Stomach (tissue), 4 donors: Measurements from ENCODE around the gene UQCC2.

Source experiments
- EP300 ChIP-seq: sonication (generic); formaldehyde crosslinking; IDR thresholded peaks from one replicate; pipeline ENCODE4 v1.6.1; 2017; ENCODE audit warnings: antibody characterized with exemption
- POLR2A ChIP-seq, 4 donors: fragments of 450-650 bp; IDR thresholded peaks; one replicate each; pipeline ENCODE4 v1.6.1; 2016; ENCODE audit warnings: antibody characterized with exemption in 4 of 4, control low read depth in 2 of 4, mild to moderate bottlenecking in 1 of 4, moderate library complexity in 1 of 4
- POLR2AphosphoS5 ChIP-seq, 3 donors: sonication (generic); formaldehyde crosslinking; IDR thresholded peaks; one replicate each; pipeline ENCODE4 v1.6.1; 2016; ENCODE audit warnings: antibody characterized with exemption in 3 of 3
- TF ChIP-seq, protein P1 (sequence below), 7 experiments: fragments of 450-650 bp in 4 of 7; fragments of 200-600 bp in 3 of 7; sonication (generic) in 3 of 7; IDR thresholded peaks; one replicate each; pipeline ENCODE4 v1.5.1; 2016 to 2019; ENCODE audit warnings: antibody characterized with exemption in 7 of 7, control low read depth in 2 of 7, mild to moderate bottlenecking in 1 of 7

DNA sequence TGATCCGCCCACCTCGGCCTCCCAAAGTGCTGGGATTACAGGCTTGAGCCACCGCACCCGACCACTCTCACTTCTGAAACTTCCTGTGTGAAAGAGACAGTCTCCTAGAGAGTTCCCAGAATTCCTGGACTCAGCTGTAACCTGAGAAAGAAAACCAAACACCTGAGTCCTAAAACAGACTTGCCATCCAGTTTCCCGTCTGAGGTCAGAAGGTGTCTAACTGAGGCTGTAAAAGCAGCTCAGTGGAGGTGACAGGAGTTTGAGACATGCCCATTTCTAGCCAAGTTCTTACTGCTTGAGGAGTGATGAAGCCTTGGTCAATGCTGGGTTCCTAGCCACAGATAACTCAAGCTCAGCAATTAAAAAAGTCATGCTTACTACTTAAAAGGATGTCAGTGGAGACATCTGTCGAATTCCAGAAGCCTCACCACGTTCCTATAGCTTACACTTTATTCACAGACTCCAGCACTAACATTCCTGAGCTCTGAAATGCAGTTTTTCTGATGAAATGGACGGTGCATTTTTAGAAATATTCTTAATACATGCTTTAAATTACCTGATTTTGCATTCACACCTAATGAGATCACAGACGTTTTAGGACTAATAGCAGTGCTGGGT is 6.1 kb downstream of the UQCC2 start:
- TF ChIP-seq, protein P1, sequence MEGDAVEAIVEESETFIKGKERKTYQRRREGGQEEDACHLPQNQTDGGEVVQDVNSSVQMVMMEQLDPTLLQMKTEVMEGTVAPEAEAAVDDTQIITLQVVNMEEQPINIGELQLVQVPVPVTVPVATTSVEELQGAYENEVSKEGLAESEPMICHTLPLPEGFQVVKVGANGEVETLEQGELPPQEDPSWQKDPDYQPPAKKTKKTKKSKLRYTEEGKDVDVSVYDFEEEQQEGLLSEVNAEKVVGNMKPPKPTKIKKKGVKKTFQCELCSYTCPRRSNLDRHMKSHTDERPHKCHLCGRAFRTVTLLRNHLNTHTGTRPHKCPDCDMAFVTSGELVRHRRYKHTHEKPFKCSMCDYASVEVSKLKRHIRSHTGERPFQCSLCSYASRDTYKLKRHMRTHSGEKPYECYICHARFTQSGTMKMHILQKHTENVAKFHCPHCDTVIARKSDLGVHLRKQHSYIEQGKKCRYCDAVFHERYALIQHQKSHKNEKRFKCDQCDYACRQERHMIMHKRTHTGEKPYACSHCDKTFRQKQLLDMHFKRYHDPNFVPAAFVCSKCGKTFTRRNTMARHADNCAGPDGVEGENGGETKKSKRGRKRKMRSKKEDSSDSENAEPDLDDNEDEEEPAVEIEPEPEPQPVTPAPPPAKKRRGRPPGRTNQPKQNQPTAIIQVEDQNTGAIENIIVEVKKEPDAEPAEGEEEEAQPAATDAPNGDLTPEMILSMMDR (IDR thresholded peaks at IDR 0.05) = no peak
- TF ChIP-seq POLR2AphosphoS5 (IDR thresholded peaks at IDR 0.05) (no peak), POLR2A (IDR thresholded peaks at IDR 0.05) (no peak), EP300 (no peak)
